Daoy (cell line): Measurements from ENCODE around the gene SEMA5A. TPM values are rescaled to one million over a fixed set of nuclear protein-coding genes. Genes with fewer than 3 reads are reported as not detected.

Experiments
- DNase-seq: peaks from one replicate; pipeline ENCODE4 v3.0.0-alpha.2; 2015; ENCODE audit warnings: low read depth
- total RNA-seq: library from RNA; depleted of rRNA; stranded (reverse); fragments of >200 nt; shearing (Covaris generic); gene quantifications from 2 replicates; pipeline ENCODE4 v1.2.3, GENCODE V29; 2014

SEMA5A gene
- total RNA-seq, 1 experiment from 2014 or later: 0.23 TPM

- no peak for DNase-seq
These were observed 266.8 kb downstream of the SEMA5A start for GRCh38 chr5:9278921-9279603.

DNA sequence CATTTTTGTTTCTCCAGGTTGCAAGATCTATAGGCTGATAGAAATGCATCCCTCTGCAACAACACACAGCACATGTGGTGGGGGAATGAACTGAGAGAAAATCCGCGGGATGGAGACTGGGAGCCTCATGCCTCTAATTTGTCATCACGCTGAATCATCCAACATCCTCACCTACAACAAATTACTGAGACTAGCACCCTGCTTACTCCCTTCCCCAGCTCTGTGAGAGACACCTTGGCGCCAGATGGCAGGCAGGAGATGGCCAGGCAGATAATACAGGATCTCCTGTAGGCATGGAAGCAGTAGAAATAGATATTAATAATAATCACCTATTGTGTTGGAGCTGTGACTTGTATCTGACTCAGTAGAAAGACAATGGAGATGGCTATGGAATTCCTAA lies 276.9 kb downstream of the SEMA5A start:
- DNase-seq: peak; percentile 2

- DNase-seq: no peak
These were observed 277.6 kb downstream of the SEMA5A start for GRCh38 chr5:9268226-9268625.

- DNase-seq: peak; percentile 50
These were observed 280.2 kb downstream of the SEMA5A start for GRCh38 chr5:9265441-9266287.

DNA sequence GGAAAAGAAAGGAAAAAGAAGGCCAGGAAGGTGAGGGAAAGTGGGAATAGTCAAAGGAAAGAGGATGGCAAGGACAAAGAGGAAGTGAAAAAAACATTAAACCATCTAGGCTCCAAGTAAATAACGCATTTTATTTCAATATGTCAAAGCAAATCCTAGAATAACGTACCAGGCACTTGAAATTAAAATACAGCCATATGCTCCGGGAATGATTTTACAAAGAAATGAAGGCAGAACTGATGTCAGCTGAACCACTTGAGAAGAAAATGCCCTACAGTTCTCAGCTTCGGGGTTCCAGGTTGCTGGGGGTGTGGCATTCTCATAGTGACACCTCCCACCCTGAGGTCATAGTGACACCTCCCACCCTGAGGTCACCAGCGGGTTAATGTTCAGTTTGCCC lies 281.6 kb downstream of the SEMA5A start:
- no peak for DNase-seq

DNA sequence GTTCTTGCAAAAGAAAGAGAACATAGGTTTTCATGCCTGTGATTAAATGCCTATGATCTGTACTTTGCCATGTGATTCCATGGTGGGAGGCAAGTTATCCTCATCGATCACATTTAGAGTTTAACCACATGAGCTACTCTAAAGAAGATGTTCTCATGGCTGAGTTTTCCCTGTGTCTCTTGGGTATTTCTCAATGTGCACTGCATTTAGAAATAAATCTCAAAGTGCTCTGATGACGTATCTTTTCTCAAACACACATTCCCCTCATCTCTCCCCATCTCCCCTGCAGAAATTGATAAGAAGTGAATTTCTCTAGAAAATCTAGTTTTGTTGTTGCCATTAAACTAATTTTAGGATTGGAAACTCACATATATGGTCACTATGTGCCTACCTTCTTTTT lies 282.2 kb downstream of the SEMA5A start:
- no peak for DNase-seq

DNA sequence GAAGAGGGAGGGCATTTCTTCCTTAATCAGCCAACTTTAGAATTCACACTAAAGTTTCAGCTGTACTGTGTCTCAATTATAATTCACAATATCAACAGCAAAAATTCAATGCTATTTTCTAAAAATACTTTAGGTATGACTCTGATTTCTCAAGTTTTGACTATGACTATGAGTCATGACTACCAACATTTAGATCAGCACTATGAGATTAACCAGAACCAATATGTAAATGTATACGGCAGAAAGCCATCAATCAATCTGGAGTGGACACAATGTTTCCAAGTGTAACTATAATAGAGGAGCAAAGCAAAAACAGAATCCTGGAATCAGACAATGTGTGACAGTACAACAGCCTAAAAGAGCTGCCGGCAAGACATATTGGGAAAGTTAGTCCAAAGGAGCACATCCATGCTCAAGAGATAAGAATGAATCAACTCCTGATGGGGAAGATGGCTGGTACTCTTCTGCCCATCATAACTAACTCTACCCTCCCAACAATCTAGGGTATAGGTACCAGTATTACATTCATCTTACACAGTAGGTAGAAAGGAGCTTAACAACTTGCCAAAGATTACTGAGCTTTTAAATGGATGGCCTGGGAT lies 294.4 kb downstream of the SEMA5A start:
- no peak for DNase-seq

- no peak for DNase-seq
These were observed 296.6 kb downstream of the SEMA5A start for GRCh38 chr5:9249231-9249630.

DNA sequence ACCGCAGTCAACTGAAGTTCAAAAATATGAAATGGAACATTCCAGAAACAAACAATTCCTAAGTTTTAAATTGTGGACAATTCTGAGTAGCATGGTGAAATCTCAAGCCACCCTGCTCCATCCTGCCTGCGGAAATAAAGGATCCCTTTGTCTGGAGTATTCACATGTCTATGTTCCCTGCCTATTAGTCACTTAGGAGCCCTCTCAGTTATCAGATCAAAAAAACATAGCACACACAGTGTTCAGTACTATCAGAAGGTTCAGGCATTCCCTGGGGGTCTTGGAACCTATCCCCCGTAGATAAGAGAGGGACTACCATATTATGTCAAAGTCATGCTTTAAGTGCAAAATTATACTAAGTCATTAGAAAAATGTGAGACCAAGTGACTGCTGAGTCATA lies 300.8 kb downstream of the SEMA5A start:
- DNase-seq: no peak

DNA sequence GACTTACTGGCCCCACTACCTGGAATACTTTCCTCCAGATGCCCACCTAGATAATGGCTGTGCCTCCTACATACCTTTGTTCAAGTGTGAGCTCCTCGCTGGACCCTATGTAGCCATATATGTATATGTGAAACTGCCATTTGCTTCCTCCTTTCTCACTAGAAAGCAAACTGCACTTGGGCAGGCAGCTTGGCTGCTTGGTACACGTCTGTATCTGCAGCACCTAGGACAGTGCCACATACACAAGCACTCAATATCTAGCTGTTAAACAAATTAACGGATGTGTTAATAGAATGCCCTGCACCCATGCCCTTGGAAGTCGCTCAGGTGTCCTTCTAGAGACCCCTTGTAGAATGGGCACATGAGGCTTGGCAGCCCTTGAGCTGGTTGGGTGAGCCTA lies 301.5 kb downstream of the SEMA5A start:
- no peak for DNase-seq

DNA sequence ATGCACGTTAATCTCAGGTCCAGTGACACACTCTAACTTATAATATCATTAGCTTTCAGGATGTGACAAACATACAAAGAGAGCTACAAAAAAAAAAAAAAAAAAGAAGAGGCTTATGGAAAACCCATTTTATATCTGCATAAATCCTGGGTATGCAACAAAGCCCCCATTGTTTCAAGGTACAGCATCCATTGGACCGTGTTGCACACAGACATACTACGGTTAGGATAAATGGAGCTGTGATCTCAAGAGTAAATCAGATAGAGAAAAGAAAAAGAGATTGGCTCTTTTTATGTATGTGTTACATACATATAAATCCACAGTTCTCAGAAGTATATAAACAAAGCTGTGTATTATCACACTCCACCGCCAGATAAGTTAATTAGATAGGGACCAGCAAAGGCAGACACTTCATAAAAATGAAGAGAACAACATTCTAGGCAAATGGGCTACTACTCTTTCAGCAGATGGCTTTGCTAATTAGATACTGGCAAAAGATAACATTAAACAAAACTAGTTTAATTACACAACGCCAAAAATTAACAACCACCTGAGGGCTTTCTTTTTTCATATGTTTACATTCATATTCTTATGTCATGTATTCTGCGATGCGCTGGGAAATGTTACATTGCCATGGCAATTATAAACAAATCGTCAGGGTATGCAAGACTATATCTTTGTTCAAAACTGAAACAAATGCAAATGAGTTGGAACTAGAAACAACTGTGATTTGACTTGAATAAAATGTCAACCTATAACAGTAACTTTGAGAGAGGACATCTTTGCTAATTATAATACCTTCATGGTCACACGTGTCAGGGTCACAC lies 304.2 kb downstream of the SEMA5A start:
- DNase-seq: no peak

GRCh38 chr5:9240431-9240830 lies 305.4 kb downstream of the SEMA5A start:
- DNase-seq: no peak

DNA sequence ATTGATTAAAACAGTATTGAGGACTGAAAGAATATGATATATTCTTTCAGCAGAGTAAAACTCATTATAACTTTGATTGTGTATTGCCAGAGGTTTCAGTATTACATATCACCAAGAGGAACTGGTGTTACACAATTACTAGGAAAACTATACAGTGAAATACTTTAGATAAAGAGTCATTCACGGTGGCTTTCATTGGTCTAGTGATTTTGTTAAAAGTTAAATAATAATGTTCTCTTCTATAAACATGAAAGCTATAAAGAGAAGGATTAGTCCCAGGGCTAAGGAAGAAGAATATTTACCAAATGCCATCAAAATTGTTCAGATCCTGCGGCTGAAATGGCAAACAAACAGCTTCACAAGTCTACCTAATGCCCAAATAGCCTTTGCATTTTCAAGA lies 306.2 kb downstream of the SEMA5A start:
- DNase-seq: no peak

GRCh38 chr5:9239071-9239470 lies 306.8 kb downstream of the SEMA5A start:
- DNase-seq: no peak

- DNase-seq: no peak
These were observed 312.2 kb downstream of the SEMA5A start for GRCh38 chr5:9233712-9234111.

DNA sequence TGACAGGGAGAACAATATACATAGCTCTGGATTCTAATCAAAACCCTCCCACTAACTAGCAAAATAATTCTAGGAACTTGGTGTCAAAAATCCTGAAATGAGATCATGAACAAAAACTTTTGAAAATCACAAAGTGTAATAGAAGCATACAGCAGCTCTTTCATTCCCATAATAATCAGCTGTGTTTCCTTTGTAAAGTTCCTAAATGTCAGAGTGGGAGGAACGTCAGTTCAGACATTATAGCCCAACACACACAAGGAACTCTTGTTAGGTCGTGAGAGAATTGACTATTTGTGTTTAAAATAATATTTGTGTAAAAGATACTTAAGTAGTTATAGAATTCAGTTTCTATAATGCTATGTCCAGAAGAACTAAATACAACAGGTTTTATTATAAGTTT lies 312.8 kb downstream of the SEMA5A start:
- no peak for DNase-seq

GRCh38 chr5:9231842-9232241 lies 314.0 kb downstream of the SEMA5A start:
- no peak for DNase-seq

DNA sequence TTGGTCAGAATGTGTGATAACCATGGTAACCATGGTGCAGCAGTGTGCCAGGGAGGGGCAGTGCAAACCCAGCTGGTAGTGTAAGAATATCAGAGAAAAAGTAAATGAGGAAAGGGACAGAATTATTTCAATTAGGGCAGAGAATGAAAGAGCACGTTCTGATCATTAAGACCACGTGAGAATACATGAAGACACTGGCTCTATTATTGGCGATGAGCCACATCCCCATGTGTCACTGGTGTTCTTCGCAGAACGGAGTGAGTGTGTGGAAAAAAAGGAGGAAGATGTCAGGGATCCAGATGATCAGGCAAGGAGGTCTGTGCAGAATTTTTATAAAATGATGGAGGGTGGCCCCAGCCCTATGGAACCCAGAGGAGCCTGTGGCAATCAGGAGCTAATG lies 315.5 kb downstream of the SEMA5A start:
- no peak for DNase-seq

- DNase-seq: no peak
These were observed 319.8 kb downstream of the SEMA5A start for GRCh38 chr5:9226016-9226536.

GRCh38 chr5:9222054-9222976 lies 323.6 kb downstream of the SEMA5A start:
- no peak for DNase-seq

DNA sequence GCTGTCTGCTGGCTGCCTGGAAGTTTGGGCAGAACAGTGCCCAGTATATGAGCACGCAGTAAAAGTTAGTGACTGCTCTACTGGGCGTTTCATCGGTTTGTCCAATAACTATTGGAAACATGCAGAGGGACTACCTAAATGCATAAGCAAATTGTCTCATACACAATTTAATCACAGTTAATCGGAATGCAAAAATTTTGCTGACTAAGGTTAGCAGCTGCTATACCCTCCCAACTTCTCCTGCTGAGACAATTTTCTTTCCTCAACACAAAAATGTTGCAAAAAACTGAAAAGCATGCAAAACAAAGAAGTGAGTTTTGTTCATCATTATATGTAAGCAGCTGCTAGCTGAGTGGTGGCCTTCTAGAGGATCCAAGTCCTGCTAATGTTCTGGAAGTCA lies 327.5 kb downstream of the SEMA5A start:
- DNase-seq: no peak
